OCI-M1 (cell line): ENCODE measurements around the gene NDST1.

Experiments used
- DNase-seq: peaks from one replicate; lab custom pipeline; 2025; lab: John Stamatoyannopoulos, UW

Gene NDST1

GRCh38 chr5:150587856-150588595 lies 80.1 kb downstream of the NDST1 start:
- no peak for DNase-seq

DNA sequence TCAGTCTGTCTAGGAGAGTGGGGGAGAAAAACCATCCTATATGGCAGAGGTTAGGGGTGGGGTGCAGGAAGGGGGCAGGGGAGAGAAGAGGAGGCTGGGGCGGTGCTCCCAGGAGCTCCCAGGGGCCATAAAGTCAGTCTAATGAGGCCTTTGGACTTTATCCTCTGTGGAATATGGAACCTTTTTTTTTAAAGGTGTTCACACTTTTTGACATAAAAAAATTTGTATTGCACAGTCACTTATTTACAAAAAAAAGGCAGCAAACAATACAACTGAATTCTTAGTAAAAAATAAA lies 80.6 kb downstream of the NDST1 start:
- DNase-seq = no peak

- DNase-seq = peak; percentile 22
These were observed 82.1 kb downstream of the NDST1 start for GRCh38 chr5:150589862-150590601.

DNA sequence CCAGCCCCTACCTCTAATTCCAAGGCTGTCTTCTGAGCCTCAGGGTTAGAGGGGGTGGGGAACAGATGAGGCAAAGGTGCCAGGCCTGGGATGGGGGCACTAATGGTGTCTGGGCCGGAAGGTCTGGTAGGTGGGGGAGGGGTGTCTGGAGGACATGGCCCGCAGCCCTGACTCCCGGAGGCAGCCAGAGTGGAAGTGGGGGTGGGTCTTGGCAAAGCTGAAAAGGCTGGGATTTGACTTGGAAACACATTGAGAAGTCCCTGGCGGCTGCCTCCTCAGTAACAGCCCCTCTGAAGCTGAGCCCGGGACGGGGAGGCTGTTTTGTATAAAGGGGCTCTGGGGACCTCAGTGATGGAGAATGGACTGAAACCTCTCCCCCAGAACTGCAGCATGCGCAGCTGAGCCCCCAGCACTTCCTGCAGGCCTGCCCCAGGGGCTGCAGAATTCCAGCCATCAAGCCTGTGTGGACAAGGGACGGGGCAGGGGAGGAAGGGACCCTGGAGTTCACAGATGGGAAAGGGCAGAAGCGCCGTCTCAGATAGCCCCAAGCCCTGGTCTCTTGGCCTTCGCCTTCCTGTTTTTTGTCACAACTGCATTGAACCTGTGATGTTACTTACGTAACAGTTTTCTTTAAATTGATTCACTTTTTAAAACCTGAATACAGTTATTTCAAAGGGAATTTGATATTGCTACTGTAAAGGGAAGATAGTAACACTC lies 83.2 kb downstream of the NDST1 start:
- no peak for DNase-seq

GRCh38 chr5:150593593-150593992 lies 85.7 kb downstream of the NDST1 start:
- DNase-seq = peak; percentile 80

GRCh38 chr5:150593996-150594395 lies 86.1 kb downstream of the NDST1 start:
- no peak for DNase-seq

DNA sequence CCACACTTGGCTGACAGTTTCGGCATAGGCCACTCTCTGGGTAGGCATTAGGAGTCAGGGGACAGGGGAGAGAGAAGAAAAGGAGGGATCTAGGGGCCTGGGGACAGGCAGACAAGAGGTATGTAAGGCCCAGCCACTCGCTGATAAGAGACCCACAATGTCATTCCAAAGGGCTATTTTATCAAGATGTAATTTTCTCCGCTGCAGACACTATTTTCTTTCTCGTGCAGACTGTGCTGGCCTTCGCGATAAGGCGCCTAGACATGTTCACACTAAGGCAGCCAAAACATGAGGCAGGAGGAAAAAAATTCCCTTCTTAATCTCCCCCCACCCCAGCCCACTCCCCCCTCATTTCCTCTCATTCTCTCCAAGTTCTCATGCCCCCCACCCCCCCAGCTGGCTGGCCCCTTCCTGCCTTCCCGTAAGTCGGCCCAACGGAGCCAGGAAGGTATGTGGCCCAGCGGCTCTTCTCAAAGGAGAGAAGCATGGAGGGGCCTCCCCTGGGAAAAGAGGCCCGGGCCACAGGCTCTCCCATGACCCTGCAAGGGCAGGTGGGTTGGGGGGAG lies 87.6 kb downstream of the NDST1 start:
- DNase-seq = peak; percentile 91

DNA sequence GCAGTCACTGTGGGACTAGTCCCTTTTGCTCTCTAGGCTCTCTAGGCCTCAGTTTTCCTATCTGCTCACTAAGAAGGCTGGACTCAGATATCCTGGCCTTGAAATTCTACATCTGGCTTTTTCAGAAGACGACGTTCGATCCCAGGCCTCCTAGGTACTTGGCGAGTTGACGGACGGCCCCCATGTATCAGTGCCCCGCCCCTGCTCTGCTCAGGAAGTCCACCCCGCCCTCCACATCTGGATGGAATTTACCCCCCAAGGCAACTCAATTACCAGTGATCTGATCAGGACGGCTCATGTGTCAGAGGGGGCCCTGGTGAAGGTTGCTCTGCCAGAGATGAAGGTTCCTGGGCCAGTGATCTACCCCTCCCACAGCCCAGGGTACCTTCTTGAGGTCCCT lies 88.4 kb downstream of the NDST1 start:
- DNase-seq = no peak

DNA sequence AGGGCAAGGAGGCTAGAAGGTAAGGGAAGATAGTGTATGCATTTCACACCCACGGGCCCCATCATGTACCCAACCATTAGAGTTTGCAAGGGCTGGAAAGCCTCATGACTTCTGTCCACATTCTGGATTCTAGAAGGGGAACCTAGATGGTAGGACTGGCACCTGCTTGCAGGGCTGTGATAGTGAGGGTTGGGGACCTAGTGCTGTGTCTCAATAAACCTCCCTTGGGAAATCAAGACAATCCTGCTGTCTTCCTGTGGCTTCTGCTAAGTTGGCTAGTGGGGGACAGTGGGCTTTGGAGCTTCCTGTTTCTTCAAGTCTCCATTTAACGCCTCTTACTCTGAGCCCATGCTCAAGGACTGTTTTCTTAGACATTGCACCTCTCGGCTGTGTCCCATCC lies 88.9 kb downstream of the NDST1 start:
- DNase-seq = no peak

GRCh38 chr5:150598006-150598405 lies 90.1 kb downstream of the NDST1 start:
- no peak for DNase-seq

GRCh38 chr5:150598821-150599273 lies 90.9 kb downstream of the NDST1 start:
- no peak for DNase-seq

DNA sequence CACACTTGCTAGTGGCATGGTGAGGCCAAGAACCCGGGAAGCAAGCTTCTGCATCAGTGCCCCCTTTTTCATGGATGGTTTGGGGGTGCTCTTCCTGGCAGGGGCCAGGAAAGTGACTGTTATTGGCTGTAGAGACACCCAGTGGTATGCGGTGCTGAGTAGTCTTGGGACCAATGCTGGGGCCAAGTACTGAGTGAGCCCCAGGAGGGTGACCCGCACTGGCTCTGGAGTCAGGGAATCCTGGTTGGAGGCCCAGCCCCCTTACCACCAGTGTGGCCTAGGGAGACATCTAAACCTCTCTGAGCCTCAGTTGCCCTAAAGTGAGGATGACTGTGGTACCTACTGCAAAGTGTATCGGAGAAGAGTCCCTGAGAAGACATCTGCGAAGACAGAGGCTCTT lies 91.3 kb downstream of the NDST1 start:
- no peak for DNase-seq

- DNase-seq = no peak
These were observed 92.1 kb downstream of the NDST1 start for GRCh38 chr5:150599917-150600511.

- no peak for DNase-seq
These were observed 92.9 kb downstream of the NDST1 start for GRCh38 chr5:150600616-150601490.

GRCh38 chr5:150601491-150602345 lies 93.8 kb downstream of the NDST1 start:
- no peak for DNase-seq

GRCh38 chr5:150603052-150603451 lies 95.1 kb downstream of the NDST1 start:
- no peak for DNase-seq

GRCh38 chr5:150603491-150603890 lies 95.6 kb downstream of the NDST1 start:
- no peak for DNase-seq

- no peak for DNase-seq
These were observed 96.1 kb downstream of the NDST1 start for GRCh38 chr5:150604010-150604409.

DNA sequence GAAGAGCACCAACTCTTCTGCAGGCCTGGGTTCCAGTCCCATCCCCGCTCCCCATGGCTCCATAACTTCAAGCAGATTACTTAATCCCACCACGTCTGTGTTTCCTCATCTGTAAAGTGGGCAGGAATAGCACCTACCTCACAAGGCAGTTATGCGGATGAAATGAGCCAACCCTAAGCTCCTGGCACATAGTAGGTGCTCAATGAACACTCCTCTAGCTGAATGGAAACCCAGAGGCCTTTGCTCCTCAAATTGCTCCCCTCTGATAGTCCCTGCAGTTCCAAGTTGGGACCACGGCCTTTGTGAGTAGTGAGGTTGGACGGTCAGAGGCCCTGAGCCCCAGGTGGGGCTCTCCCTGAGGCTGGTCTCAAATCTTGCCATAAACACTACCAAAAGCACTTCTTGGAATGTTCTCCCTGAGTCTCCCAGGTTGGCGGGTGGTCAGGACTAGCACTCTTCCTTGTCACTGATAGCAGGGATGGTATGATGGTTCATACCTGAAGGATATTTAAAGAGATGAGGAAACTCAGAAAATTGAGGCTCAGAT lies 97.0 kb downstream of the NDST1 start:
- DNase-seq = no peak

GRCh38 chr5:150605546-150605945 lies 97.6 kb downstream of the NDST1 start:
- DNase-seq = no peak
